Measurements from ENCODE around the gene ZKSCAN5. TPM values are rescaled to one million over a fixed set of nuclear protein-coding genes. Genes with fewer than 3 reads are reported as not detected.
A peak's percentile ranks its signal among the peaks of the same experiment; 100 is the strongest.

Gene ZKSCAN5
- total RNA-seq, 1 experiment from 2014 or later, result 10.2 TPM

DNA sequence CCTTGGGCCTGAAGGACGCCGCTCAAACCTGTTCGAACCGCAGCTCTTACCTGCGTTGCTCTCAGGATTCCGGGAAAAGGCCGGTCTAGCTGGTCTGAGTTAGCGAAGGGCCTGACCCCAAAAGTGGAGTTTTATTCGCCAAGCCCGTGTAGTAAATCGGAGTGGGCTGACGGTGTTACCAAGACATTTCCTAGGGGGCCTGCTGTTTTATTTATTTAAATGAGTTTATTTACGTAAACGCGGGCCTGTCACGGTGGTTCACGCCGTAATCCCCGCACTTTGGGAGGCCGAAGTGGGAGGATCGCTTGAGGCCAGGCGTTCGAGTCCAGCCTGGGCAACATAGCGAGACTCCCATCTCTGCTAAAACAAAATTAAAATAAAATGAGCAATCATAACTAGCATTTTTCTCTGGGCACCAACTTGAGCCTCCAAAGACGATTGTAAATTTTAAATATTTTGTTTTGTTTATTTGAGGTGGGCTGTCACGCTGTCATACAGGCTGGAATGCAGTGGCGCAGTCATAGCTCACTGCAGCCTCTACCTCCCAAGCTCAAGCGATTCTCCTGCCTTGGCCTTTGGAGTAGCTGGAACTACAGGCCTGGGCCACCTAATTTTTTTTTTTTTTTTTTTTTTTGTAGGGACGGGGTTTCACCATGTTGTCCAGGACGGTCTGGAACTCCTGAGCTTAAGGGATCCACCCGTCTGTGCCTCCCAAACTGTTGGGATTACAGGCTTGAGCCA is 54.9 kb downstream of the ZKSCAN5 start:
- ChIA-PET POLR2A (interaction anchor here (0.9 to 1.5 kb wide), 5 partner anchors 13 to 58 kb away, joined by 3 to 4 read pairs (median 3); partner anchors contain the start of gene ZKSCAN5), CTCF (interaction anchor here (1.3 kb wide), 1 partner anchor 34 kb away, joined by 3 read pairs; no protein-coding TSS in a partner anchor), RAD21 (ENCODE audit: low non-redundant PET in 1 of 2, low total read pairs in 2 of 2, uncharacterized antibody in 2 of 2, unreplicated experiment in 2 of 2) (no interaction called here)
- H4K20me1 ChIP-seq (ENCODE audit: insufficient read depth), result no peaks in the 10 kb centered on the region; the same call in 1 of the 2 replicates
- no peaks in the 10 kb centered on the region for H3K9me2 ChIP-seq (ENCODE audit: insufficient read depth)
- H3K27me3 ChIP-seq (ENCODE audit: insufficient read depth, low read length), result no peaks in the 10 kb centered on the region
- H3K4me1 ChIP-seq (ENCODE audit: control insufficient read depth in 1 of 2, insufficient read depth in 2 of 2, low read length in 2 of 2), result peaks cover 37 to 56% of the 10 kb centered on the region in 2 experiments
- TF ChIP-seq, protein P1, sequence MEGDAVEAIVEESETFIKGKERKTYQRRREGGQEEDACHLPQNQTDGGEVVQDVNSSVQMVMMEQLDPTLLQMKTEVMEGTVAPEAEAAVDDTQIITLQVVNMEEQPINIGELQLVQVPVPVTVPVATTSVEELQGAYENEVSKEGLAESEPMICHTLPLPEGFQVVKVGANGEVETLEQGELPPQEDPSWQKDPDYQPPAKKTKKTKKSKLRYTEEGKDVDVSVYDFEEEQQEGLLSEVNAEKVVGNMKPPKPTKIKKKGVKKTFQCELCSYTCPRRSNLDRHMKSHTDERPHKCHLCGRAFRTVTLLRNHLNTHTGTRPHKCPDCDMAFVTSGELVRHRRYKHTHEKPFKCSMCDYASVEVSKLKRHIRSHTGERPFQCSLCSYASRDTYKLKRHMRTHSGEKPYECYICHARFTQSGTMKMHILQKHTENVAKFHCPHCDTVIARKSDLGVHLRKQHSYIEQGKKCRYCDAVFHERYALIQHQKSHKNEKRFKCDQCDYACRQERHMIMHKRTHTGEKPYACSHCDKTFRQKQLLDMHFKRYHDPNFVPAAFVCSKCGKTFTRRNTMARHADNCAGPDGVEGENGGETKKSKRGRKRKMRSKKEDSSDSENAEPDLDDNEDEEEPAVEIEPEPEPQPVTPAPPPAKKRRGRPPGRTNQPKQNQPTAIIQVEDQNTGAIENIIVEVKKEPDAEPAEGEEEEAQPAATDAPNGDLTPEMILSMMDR (IDR thresholded peaks at IDR 0.05 in 2 of 3, conservative IDR thresholded peaks at IDR 0.05 in 1 of 3; ENCODE audit: borderline replicate concordance in 1 of 3, insufficient read depth in 1 of 3, low read depth in 2 of 3, low read length in 2 of 3), result no peak
- TF ChIP-seq POLR2AphosphoS5 (IDR thresholded peaks at IDR 0.05; ENCODE audit: low read depth, low read length), result no peak
- TF ChIP-seq SRF (IDR thresholded peaks at IDR 0.05; ENCODE audit: low read depth), result no peak
- TF ChIP-seq JUND (IDR thresholded peaks at IDR 0.05), result no peak
- no peak for TF ChIP-seq ZNF274 (IDR thresholded peaks at IDR 0.05; ENCODE audit: low read depth, low read length)
- no peak for TF ChIP-seq SP1 (IDR thresholded peaks at IDR 0.05; ENCODE audit: low read depth)
- TF ChIP-seq, protein P2, sequence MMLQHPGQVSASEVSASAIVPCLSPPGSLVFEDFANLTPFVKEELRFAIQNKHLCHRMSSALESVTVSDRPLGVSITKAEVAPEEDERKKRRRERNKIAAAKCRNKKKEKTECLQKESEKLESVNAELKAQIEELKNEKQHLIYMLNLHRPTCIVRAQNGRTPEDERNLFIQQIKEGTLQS (IDR thresholded peaks at IDR 0.05), result no peak
- TF ChIP-seq TCF7L2 (IDR thresholded peaks at IDR 0.05; ENCODE audit: borderline replicate concordance, extremely low read depth, insufficient read depth, insufficient read length), result no peak
- peak overlapping the region; percentile 96 for H3K9ac ChIP-seq (ENCODE audit: low read length)
- ATAC-seq (no peak; the same call in 1 of the 2 replicates), DNase-seq (ENCODE audit: low read depth, low spot score) (no peak)
- peaks cover 13 to 31% of the 10 kb centered on the region in 2 experiments for H3K36me3 ChIP-seq (ENCODE audit: control insufficient read depth in 1 of 2, insufficient read depth in 2 of 2, low read length in 2 of 2)
- peak overlapping the region; percentile 79 for H3K4me2 ChIP-seq (ENCODE audit: low read length)
- no TSS peak for BruUV-seq (replicated peaks)
- no peak overlapping the region for H2AFZ ChIP-seq (ENCODE audit: low read depth, low read length, poor library complexity, severe bottlenecking)
- H3K9me3 ChIP-seq (ENCODE audit: control insufficient read depth in 1 of 2, insufficient read depth in 1 of 2, low read depth in 1 of 2, low read length in 2 of 2), result no peaks in the 10 kb centered on the region
- H3K79me2 ChIP-seq (ENCODE audit: insufficient read depth, low read length), result peaks cover 67% of the 10 kb centered on the region
- peak overlapping the region; percentile 93 for H3K27ac ChIP-seq (ENCODE audit: low read depth, low read length)
- intact Hi-C loops (cut with micrococcal nuclease), result loop anchor here (5.0 kb wide), 1 partner anchor 58 kb away; the partner anchor contains the start of gene ZSCAN25
- H3K4me3 ChIP-seq (replicated peaks in 1 of 2; ENCODE audit: low read depth in 1 of 2, low read length in 2 of 2), result peak overlapping the region; percentile 90 to 95

Measured in HCT116 (cell line).